NT2/D1 (cell line): Measurements from ENCODE around the gene ST6GALNAC6.

Source experiments
- DNase-seq: peaks from one replicate; pipeline ENCODE4 v3.0.0-alpha.2; 2011; ENCODE audit warnings: low read depth, low spot score
- H3K27me3 ChIP-seq: 2 replicates; pipeline ENCODE4 v1.6.0; 2011; ENCODE audit warnings: mild to moderate bottlenecking; ENCODE audit not compliant: insufficient read length, insufficient read depth
- H3K36me3 ChIP-seq: 2 replicates; pipeline ENCODE4 v1.6.1; 2011; ENCODE audit warnings: mild to moderate bottlenecking, low read length, mixed read lengths; ENCODE audit not compliant: insufficient read depth, insufficient read length
- H3K4me1 ChIP-seq: 2 replicates; pipeline ENCODE4 v1.5.1; 2011; ENCODE audit not compliant: insufficient read depth, insufficient read length
- H3K4me3 ChIP-seq: 2 replicates; pipeline ENCODE4 v1.5.1; 2011; ENCODE audit warnings: low read depth; ENCODE audit not compliant: insufficient read length
- H3K9ac ChIP-seq: 2 replicates; pipeline ENCODE4 v1.6.0; 2011; ENCODE audit warnings: low read depth; ENCODE audit not compliant: insufficient read length
- H3K9me3 ChIP-seq: 2 replicates; pipeline ENCODE4 v1.5.1; 2011; ENCODE audit warnings: mild to moderate bottlenecking, low read length; ENCODE audit not compliant: insufficient read depth
- SUZ12 ChIP-seq: IDR thresholded peaks from 2 replicates; pipeline ENCODE4 v1.6.1; 2011; ENCODE audit not compliant: insufficient read length, insufficient read depth; ENCODE audit errors: extremely low read depth
- YY1 ChIP-seq: IDR thresholded peaks from 2 replicates; pipeline ENCODE4 v1.6.1; 2011; ENCODE audit not compliant: insufficient read length, insufficient read depth
- ZNF274 ChIP-seq: IDR thresholded peaks from 2 replicates; pipeline ENCODE4 v1.6.1; 2011; ENCODE audit warnings: mild to moderate bottlenecking, low read depth, low read length

The ST6GALNAC6 gene

DNA sequence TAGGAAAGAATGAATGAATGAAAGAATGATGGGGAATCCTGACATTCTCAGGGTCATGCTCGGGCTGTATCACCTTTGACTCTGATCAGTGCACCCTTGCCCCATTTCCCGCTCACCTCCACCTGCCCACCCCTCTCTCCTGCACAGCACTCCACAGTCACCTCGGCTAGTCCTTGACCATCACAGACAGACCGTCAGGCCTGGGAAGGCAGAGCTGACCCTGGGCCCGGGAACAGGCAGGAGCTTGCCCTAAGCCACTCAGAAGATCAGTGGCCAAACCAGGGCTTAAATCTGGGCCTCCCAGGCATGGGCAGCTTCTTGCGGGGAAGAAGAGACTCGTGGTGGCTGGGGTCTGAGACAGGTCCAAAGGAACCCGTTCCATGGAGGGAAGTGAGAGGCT, 3.6 kb downstream of the ST6GALNAC6 start:
- no peak overlapping the region for H3K9ac ChIP-seq
- peaks cover 22% of the 10 kb centered on the region for H3K9me3 ChIP-seq
- no peak overlapping the region for H3K4me3 ChIP-seq
- TF ChIP-seq ZNF274: no peak
- TF ChIP-seq SUZ12: no peak
- TF ChIP-seq YY1: no peak
- peaks cover 5% of the 10 kb centered on the region for H3K27me3 ChIP-seq
- DNase-seq: no peak
- H3K36me3 ChIP-seq: peaks cover 45% of the 10 kb centered on the region
- peaks cover 16% of the 10 kb centered on the region for H3K4me1 ChIP-seq

DNA sequence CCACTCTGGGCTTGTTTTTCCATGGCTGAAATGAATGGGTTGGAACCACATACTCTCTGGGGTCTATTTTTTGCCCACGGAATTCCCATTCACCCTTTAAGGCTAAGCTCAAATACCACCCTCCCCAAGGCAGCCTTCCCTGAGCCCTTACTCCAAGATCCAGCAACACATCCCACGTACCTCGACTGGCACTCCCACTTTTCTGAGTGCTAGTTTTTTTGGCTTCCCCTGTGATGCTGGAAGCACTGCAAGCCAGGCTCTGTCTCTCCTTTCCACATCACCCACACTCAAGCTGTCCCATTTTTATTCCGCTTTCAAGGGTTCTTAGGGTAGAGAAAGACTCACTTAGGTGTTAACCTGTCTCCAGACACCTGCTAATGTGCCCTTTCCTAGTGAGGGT, 6.0 kb downstream of the ST6GALNAC6 start:
- no peaks in the 10 kb centered on the region for H3K27me3 ChIP-seq
- H3K9ac ChIP-seq: no peak overlapping the region
- peaks cover 22% of the 10 kb centered on the region for H3K9me3 ChIP-seq
- peaks cover 56% of the 10 kb centered on the region for H3K36me3 ChIP-seq
- TF ChIP-seq SUZ12: no peak
- TF ChIP-seq ZNF274: no peak
- no peak for TF ChIP-seq YY1
- DNase-seq: no peak
- no peak overlapping the region for H3K4me3 ChIP-seq
- H3K4me1 ChIP-seq: peaks cover 13% of the 10 kb centered on the region

GRCh38 chr9:127892831-127893230, 6.6 kb downstream of the ST6GALNAC6 start:
- H3K9ac ChIP-seq: no peak overlapping the region
- peaks cover 22% of the 10 kb centered on the region for H3K9me3 ChIP-seq
- no peak overlapping the region for H3K4me3 ChIP-seq
- peaks cover 13% of the 10 kb centered on the region for H3K4me1 ChIP-seq
- H3K36me3 ChIP-seq: peaks cover 56% of the 10 kb centered on the region
- DNase-seq: no peak
- H3K27me3 ChIP-seq: no peaks in the 10 kb centered on the region
- TF ChIP-seq SUZ12: no peak
- TF ChIP-seq YY1: no peak
- no peak for TF ChIP-seq ZNF274

GRCh38 chr9:127890053-127890452, 9.3 kb downstream of the ST6GALNAC6 start:
- no peak for TF ChIP-seq ZNF274
- TF ChIP-seq YY1: no peak
- no peak for TF ChIP-seq SUZ12
- Histone ChIP-seq H3K36me3 (peaks cover 57% of the 10 kb centered on the region), H3K4me3 (no peak overlapping the region), H3K4me1 (peaks cover 11% of the 10 kb centered on the region), H3K27me3 (no peaks in the 10 kb centered on the region), H3K9me3 (peaks cover 22% of the 10 kb centered on the region), H3K9ac (no peak overlapping the region)
- no peak for DNase-seq

DNA sequence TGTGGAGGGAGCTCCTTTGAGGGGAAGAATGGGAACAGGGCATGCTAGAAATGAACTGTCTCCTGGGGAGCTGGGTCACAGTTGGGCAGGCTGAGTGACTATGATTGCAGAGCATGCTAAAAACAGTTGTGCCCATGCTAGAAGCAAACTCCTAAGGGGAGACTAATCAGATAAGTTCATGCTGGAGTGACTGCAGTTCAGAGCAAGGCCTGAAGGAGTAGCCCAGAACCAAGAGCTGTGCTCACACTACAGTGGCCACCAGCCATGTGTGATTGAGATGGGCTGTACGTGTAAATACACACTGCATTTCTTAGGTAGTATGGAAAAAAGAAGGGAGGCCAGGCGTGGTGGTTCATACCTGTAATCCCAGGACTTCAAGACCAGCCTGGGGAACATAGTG, 11.6 kb downstream of the ST6GALNAC6 start:
- Histone ChIP-seq H3K36me3 (peaks cover 35% of the 10 kb centered on the region), H3K9me3 (peaks cover 8% of the 10 kb centered on the region), H3K9ac (no peak overlapping the region), H3K27me3 (no peaks in the 10 kb centered on the region), H3K4me3 (no peak overlapping the region), H3K4me1 (peaks cover 19% of the 10 kb centered on the region)
- TF ChIP-seq SUZ12 (no peak), YY1 (no peak), ZNF274 (no peak)
- no peak for DNase-seq

GRCh38 chr9:127886401-127886972, 12.9 kb downstream of the ST6GALNAC6 start:
- peaks cover 19% of the 10 kb centered on the region for H3K4me1 ChIP-seq
- no peak overlapping the region for H3K9ac ChIP-seq
- no peak for DNase-seq
- no peak overlapping the region for H3K4me3 ChIP-seq
- peaks cover 30% of the 10 kb centered on the region for H3K36me3 ChIP-seq
- no peaks in the 10 kb centered on the region for H3K9me3 ChIP-seq
- no peaks in the 10 kb centered on the region for H3K27me3 ChIP-seq
- no peak for TF ChIP-seq YY1
- no peak for TF ChIP-seq ZNF274
- no peak for TF ChIP-seq SUZ12

GRCh38 chr9:127885508-127886281, 13.7 kb downstream of the ST6GALNAC6 start:
- H3K4me1 ChIP-seq: peaks cover 19% of the 10 kb centered on the region
- H3K4me3 ChIP-seq: no peak overlapping the region
- TF ChIP-seq YY1 (no peak), SUZ12 (no peak), ZNF274 (no peak)
- H3K9me3 ChIP-seq: no peaks in the 10 kb centered on the region
- peaks cover 26% of the 10 kb centered on the region for H3K36me3 ChIP-seq
- peak overlapping the region; percentile 26 for H3K9ac ChIP-seq
- DNase-seq: no peak
- no peaks in the 10 kb centered on the region for H3K27me3 ChIP-seq
